GM20431 (cell line): Measurements from ENCODE around the gene GCSH.

Source experiments
- in situ Hi-C: fragments of 300-500 bp; cut with MseI, MboI; formaldehyde crosslinking; loops from one replicate; pipeline ENCODE4 v1.15.0; 2020; ENCODE audit warnings: low sequenced_read_pairs; ENCODE audit not compliant: unreplicated experiment

GCSH gene

DNA sequence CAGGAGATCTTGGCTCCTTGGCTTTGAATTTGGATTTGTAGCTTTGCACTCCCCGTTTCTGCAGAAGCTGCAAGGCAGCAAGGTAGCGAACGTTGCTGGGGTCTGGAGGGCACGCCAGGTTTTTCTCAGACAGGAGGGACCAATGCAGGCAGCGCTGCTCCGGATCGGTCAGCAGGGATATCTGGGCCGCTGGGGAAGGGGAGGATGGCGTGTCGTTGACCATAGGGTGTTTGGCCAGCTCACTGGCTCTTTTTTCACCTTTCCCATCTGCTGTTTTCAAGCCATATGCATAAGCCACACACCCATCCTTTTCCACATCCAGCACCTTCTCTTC is 34.9 kb downstream of the GCSH start:
- in situ Hi-C loops: no loop called here

DNA sequence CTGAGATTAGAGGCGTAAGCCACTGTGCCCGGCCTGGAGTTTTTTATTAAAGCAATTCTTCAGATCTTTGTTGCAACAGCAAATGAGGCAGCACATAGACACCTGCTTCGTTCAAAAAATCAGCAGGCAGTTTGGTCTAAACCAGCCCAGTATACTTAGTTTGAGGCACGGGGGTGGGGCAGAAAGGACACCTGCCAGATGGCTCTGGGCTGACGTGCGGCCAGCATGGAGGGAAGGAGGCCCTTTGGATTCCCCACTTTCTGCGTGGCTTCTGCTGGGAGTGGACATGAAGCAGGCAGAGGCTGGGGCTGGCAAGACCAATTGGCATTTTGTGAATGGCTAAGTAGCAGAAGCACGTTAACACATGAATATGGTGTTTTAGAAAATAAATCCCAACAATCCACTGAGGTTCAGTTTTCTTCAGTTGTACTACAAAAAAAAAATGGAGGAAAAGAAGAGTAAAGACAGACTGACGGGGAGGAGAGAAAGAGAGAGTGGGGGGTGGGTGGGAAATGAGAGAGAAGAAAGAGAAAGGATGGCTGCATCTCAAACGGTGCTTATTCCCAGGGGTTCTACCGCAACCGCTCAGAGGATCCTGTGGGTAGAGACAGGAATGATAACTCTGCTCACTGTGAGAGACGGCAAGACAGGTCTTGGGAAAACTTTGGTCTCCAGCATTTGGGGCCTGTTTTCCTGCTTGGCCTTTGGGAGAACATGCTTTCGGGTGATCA is 35.5 kb downstream of the GCSH start:
- in situ Hi-C loops: no loop called here

DNA sequence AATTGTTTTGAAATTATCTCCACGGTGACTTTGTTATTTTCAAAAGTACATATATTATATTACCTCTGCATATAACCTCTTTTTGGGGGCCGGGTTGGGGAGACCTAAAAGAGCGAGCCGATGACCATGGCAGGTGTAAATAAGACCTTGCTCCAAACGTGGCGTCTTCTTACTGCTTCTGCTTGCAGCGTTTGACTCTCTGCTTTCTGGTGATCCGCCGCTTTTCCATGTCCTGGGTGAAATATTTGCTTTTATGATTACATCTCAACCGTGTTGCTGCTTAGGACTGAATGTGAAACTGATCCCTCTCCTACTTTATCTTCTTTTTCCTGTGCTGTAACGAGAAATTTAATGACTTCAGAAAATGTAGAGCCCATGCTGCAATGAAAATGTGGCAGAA is 42.4 kb downstream of the GCSH start:
- in situ Hi-C loops: no loop called here

GRCh38 chr16:81042821-81043220 is 53.4 kb downstream of the GCSH start:
- in situ Hi-C loops: no loop called here

- in situ Hi-C loops: no loop called here
These were observed 54.5 kb downstream of the GCSH start for GRCh38 chr16:81041696-81042095.

- in situ Hi-C loops: no loop called here
These were observed 55.4 kb downstream of the GCSH start for GRCh38 chr16:81040842-81041241.

DNA sequence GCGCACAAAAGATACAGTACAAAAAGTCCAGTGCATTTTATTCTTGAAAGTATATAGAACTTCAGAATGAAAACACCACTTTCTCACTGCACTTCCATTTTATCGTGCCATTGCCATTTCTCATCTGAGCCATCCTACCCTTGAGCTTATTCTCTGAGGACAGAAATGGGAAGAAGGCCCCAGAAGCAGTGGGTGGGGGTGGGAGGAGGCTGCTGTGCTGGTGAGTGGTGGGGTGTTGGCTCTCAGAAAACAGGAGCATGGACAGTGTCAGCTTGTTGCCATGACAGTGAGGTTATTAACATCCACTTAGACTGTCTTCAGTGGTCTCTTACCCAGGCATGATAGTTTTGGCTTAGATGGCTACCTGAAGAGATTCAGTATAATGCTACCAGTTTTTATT is 56.1 kb downstream of the GCSH start:
- in situ Hi-C loops: no loop called here

DNA sequence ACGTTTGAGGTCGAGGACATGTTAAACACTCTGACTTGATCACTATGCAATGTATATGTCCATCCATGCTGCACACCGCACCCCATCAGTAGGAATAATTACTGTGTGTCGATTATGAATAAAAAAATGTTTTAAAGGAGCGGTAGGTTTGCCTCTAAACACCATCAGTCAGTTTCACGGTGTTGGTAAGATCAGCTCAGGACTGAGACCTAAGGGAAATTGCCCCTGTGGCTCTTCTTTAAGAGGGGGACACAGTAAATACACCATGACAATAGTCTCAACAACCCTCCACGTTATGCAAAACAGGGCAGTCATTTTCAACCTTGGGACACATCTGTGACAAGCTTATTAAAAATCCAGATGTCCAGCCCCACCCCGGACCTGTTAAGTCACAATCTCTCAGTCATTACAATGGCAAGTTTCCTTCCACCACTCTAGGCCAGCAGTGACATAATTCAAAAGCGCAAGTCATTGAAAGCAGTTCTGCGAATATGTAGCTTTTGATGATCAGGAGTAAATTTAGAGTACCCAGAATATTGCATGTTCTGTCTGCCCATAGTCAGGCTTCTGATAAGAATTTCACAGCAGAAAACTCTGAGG is 59.3 kb downstream of the GCSH start:
- in situ Hi-C loops: no loop called here

DNA sequence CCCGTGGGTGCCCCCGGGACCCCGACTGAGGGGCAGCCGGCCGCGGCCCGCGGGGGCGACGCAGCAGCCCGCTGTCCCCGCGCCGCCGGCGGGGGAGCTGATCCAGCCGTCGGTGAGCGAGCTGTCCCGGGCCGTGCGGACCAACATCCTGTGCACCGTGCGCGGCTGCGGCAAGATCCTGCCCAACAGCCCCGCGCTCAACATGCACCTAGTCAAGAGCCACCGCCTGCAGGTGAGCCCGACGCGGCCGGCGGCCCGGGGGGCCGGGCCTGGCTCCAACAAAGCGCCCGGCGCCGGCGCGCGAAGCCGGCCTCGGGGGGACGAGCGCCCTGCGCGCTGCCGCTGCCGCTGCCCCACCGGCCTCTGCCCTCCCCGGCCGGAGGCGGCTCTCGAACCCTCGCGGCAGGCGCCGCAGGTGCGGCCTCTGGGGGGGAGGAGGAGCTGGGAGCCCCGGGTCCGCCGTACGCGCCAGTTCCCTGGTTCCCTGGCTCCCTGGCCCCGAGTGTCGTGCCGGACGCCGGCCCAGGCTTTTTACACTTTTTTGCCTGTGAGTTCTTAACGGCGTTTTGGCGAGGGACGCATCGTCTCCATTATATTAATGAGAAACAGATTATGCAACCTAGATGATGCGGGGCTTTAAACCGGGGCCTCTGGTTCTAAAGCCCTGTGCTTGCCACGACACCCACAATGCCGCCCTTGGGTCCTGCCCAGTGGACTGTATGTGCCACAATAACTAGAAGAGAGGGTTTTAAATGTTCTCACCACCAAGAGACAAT is 60.0 kb downstream of the GCSH start:
- in situ Hi-C loops: no loop called here

DNA sequence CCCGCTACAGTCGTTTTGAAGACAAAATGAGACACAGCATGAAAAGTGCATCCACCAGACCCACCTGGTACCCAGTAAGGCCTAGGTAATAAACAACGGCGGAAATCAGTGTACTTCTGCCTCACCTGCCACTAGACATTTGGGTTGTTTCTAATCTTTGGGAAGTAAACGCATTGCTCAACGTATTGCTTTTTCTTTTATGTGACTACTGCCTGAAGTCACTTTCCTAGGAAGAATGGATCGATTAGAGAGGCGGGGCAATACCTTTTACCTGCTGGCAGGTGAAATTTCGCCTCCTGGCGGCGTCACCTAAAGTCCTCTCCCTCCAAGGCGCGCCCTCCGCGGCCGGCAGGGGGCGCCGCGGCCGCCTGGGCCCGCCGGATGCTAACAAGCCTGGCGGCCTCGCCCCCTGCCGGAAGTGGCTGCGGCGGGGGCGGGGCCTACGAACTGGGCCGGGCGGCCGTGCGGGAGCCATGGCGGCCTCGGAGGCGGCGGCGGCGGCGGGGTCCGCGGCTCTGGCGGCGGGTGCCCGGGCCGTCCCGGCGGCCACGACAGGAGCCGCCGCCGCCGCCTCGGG is 60.7 kb downstream of the GCSH start, which contains the start of gene ATMIN:
ATMIN (plus strand) TSS at position 445 of the 577 bp plus-strand sequence; CDS start at position 474, 29 bp downstream.
- in situ Hi-C loops: no loop called here
